GM19328 (cell line): ENCODE results near the gene KY.

Source experiments
- ATAC-seq: cut with Tn5 transposase; IDR thresholded peaks from one replicate; pipeline ENCODE4 v1.9.1; 2021; ENCODE audit warnings: mild to moderate bottlenecking, moderate library complexity; ENCODE audit not compliant: unreplicated experiment

The KY gene

DNA sequence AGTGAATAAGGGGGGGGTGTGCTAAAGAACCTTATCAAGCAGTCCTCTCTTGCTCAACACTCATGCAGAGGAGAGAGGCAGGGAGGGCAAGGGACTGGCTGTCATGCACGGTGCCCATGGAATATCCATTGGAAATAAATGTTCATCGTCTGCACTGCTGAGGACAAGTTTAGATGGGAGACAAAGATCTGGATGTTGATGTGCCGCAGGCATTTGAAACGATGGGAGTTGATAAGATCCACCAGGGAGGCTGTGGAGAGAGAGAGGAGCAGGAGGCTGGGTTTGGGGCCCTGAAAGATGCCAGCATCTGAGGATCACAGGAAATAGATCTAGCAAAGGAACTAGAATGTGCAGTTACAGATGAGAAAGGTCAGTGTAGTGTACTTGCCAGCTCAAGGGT, 88.8 kb downstream of the KY start:
- ATAC-seq: no peak

DNA sequence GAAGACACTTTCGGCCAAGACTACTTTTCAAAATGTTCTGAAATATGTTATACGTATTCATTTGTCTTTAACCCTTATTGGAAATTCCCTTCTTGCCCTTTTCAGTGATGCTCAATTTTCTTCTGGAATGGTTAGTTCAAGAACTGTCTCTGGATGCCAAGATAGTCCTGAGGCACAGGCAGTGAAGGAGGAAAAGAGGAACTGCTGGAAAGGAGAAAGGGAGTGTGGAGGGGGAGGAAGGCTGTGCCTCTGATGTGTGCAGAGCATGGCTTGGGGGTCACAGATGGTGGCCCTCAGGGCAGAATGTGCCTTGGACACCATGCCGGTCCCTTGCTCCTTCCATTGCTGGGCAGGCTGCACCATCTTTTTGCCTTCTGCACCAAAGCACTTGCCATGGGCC, 91.2 kb downstream of the KY start:
- no peak for ATAC-seq
